Activated B cell treated with CpG ODN at 0.5 μM for 24 hours (primary cell): Measurements from ENCODE around the gene CEP128. TPM values are rescaled to one million over a fixed set of nuclear protein-coding genes. Genes with fewer than 3 reads are reported as not detected.

Experiments used
- ATAC-seq: fragments of 200-7000 bp; cut with Tn5 transposase; one replicate; pipeline ENCODE4 v1.10.0; 2021; ENCODE audit warnings: low read depth, mild to moderate bottlenecking, moderate library complexity
- CTCF ChIA-PET: fragments of 350-600 bp; sonication (Branson Sonifier 250); formaldehyde crosslinking; loops from one replicate; lab custom pipeline; 2021; ENCODE audit warnings: antibody characterized with exemption; lab: Charles Lee
- POLR2A ChIA-PET: fragments of 350-600 bp; sonication (Branson Sonifier 250); formaldehyde crosslinking; loops from one replicate; lab custom pipeline; 2021; ENCODE audit warnings: antibody characterized with exemption; lab: Charles Lee
- DNase-seq: peaks from one replicate; pipeline ENCODE4 v3.0.0; 2022
- H3K27ac Mint-ChIP-seq: one replicate; pipeline ENCODE4 v1.8.0; 2020; ENCODE audit warnings: mixed read lengths
- H3K27me3 Mint-ChIP-seq: one replicate; pipeline ENCODE4 v1.8.0; 2021; ENCODE audit warnings: mixed read lengths
- H3K36me3 Mint-ChIP-seq: one replicate; pipeline ENCODE4 v1.8.0; 2021; ENCODE audit warnings: low read depth, mixed read lengths
- H3K4me1 Mint-ChIP-seq: one replicate; pipeline ENCODE4 v1.8.0; 2021; ENCODE audit warnings: mixed read lengths
- H3K4me3 Mint-ChIP-seq: one replicate; pipeline ENCODE4 v1.8.0; 2020; ENCODE audit warnings: mild to moderate bottlenecking, mixed read lengths
- H3K9me3 Mint-ChIP-seq: one replicate; pipeline ENCODE4 v1.8.0; 2020; ENCODE audit warnings: mixed read lengths
- intact Hi-C: fragments of 100-400 bp; cut with micrococcal nuclease; formaldehyde crosslinking; loops from one replicate; pipeline ENCODE4 v1.15.1; 2024
- total RNA-seq: library from RNA; stranded (reverse); gene quantifications from 2 replicates; pipeline ENCODE4 v1.2.3, GENCODE V29; 2022
- TF ChIP-seq, protein P1 (sequence below): fragments of 200-600 bp; IDR thresholded peaks from one replicate; pipeline ENCODE4 v1.8.0; 2022; ENCODE audit warnings: antibody characterized with exemption, mild to moderate bottlenecking

Gene CEP128
- total RNA-seq, 1 donor from 2014 or later: 25.0 TPM

GRCh38 chr14:80946797-80947196 is 5.3 kb upstream of the CEP128 start:
- H3K4me3 Mint-ChIP-seq: no peak overlapping the region
- intact Hi-C loops: no loop called here
- no peak overlapping the region for H3K27ac Mint-ChIP-seq
- peaks cover 31% of the 10 kb centered on the region for H3K4me1 Mint-ChIP-seq
- ChIA-PET POLR2A (no interaction called here), CTCF (no interaction called here)
- ATAC-seq (no peak), DNase-seq (no peak)
- TF ChIP-seq, protein P1, sequence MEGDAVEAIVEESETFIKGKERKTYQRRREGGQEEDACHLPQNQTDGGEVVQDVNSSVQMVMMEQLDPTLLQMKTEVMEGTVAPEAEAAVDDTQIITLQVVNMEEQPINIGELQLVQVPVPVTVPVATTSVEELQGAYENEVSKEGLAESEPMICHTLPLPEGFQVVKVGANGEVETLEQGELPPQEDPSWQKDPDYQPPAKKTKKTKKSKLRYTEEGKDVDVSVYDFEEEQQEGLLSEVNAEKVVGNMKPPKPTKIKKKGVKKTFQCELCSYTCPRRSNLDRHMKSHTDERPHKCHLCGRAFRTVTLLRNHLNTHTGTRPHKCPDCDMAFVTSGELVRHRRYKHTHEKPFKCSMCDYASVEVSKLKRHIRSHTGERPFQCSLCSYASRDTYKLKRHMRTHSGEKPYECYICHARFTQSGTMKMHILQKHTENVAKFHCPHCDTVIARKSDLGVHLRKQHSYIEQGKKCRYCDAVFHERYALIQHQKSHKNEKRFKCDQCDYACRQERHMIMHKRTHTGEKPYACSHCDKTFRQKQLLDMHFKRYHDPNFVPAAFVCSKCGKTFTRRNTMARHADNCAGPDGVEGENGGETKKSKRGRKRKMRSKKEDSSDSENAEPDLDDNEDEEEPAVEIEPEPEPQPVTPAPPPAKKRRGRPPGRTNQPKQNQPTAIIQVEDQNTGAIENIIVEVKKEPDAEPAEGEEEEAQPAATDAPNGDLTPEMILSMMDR: no peak
- H3K9me3 Mint-ChIP-seq: no peaks in the 10 kb centered on the region
- H3K36me3 Mint-ChIP-seq: no peaks in the 10 kb centered on the region
- peaks cover 3% of the 10 kb centered on the region for H3K27me3 Mint-ChIP-seq

DNA sequence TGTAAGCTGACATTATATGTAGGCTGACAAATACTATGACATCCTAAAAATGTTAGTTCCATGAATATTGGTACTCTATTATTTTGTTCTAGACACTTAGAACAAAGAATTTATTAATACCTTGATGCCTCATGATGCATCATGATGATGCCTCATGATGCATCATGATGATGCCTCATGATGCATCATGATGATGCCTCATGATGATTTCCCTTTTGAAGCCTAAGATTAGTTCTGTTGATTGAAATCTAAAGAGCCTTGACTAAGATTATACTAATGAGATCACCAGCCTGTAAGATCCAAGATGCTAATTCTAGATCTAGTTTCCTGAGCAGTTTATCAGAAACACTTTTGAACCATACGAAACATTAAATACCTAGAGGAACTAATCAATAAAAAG is 4.6 kb upstream of the CEP128 start:
- ATAC-seq (no peak), DNase-seq (no peak)
- intact Hi-C loops: no loop called here
- Mint-ChIP-seq H3K36me3 (peaks cover under 1% of the 10 kb centered on the region), H3K27me3 (peaks cover 3% of the 10 kb centered on the region), H3K4me3 (no peak overlapping the region), H3K9me3 (no peaks in the 10 kb centered on the region), H3K27ac (peak overlapping the region; percentile 47), H3K4me1 (peaks cover 35% of the 10 kb centered on the region)
- POLR2A ChIA-PET: no interaction called here
- TF ChIP-seq, protein P1: no peak
- CTCF ChIA-PET: no interaction called here

- peaks cover 42% of the 10 kb centered on the region for H3K4me1 Mint-ChIP-seq
- DNase-seq: no peak
- H3K27ac Mint-ChIP-seq: no peak overlapping the region
- no peak for ATAC-seq
- no peaks in the 10 kb centered on the region for H3K9me3 Mint-ChIP-seq
- CTCF ChIA-PET: no interaction called here
- intact Hi-C loops: no loop called here
- peaks cover 1% of the 10 kb centered on the region for H3K36me3 Mint-ChIP-seq
- POLR2A ChIA-PET: interaction anchor here (0.6 kb wide), 1 partner anchor 549 kb away, joined by 3 read pairs; no protein-coding TSS in a partner anchor
- no peak overlapping the region for H3K4me3 Mint-ChIP-seq
- TF ChIP-seq, protein P1: no peak
- peaks cover 3% of the 10 kb centered on the region for H3K27me3 Mint-ChIP-seq
Measured at GRCh38 chr14:80944861-80945617, 3.5 kb upstream of the CEP128 start.

- Mint-ChIP-seq H3K4me1 (peaks cover 34% of the 10 kb centered on the region), H3K27ac (peak overlapping the region; percentile 70), H3K36me3 (peaks cover 1% of the 10 kb centered on the region), H3K9me3 (no peaks in the 10 kb centered on the region), H3K27me3 (peaks cover 3% of the 10 kb centered on the region), H3K4me3 (peak overlapping the region; percentile 90)
- DNase-seq (no peak), ATAC-seq (peak; percentile 15)
- intact Hi-C loops: no loop called here
- TF ChIP-seq, protein P1: no peak
- POLR2A ChIA-PET: interaction anchor here (0.6 to 3.1 kb wide), 8 partner anchors 11 to 591 kb away, joined by 3 to 16 read pairs (median 7); partner anchors contain the start of genes GTF2A1, SEL1L and TSHR
- CTCF ChIA-PET: interaction anchor here (0.8 to 2.4 kb wide), 3 partner anchors 13 to 269 kb away, joined by 3 to 11 read pairs (median 4); partner anchors contain the start of gene TSHR
Measured at GRCh38 chr14:80942191-80942600, 658 bp upstream of the CEP128 start.

GRCh38 chr14:80940146-80940545 is 1.4 kb downstream of the CEP128 start:
- ATAC-seq: no peak
- no peak for DNase-seq
- TF ChIP-seq, protein P1: no peak
- H3K4me1 Mint-ChIP-seq: peaks cover 22% of the 10 kb centered on the region
- ChIA-PET POLR2A (interaction anchor here (3.1 kb wide), 1 partner anchor 279 kb away, joined by 16 read pairs; no protein-coding TSS in a partner anchor), CTCF (no interaction called here)
- H3K36me3 Mint-ChIP-seq: peaks cover 1% of the 10 kb centered on the region
- H3K4me3 Mint-ChIP-seq: peak overlapping the region; percentile 19
- H3K27me3 Mint-ChIP-seq: no peaks in the 10 kb centered on the region
- intact Hi-C loops: no loop called here
- H3K27ac Mint-ChIP-seq: no peak overlapping the region
- no peaks in the 10 kb centered on the region for H3K9me3 Mint-ChIP-seq
